PC-9 (cell line): ENCODE data around the gene BMPR2.

Experiments used
- CTCF ChIP-seq: fragments of 200-600 bp; sonication (generic); conservative IDR thresholded peaks from 2 replicates; pipeline ENCODE4 v1.6.1; 2017; ENCODE audit warnings: mixed run types, antibody characterized with exemption, mild to moderate bottlenecking, moderate library complexity
- EZH2 ChIP-seq: fragments of 200-600 bp; sonication (generic); IDR thresholded peaks from 2 replicates; pipeline ENCODE4 v1.8.0; 2017; ENCODE audit warnings: antibody characterized with exemption, low read depth

- no peak for TF ChIP-seq CTCF
- no peak for TF ChIP-seq EZH2
These were observed 48.9 kb downstream of the BMPR2 start for GRCh38 chr2:202425036-202425435.
